Liver (tissue), 9 donors: ENCODE results near the gene RAB39B. TPM values are rescaled to one million over a fixed set of nuclear protein-coding genes. Genes with fewer than 3 reads are reported as not detected.

Experiments used
- DNase-seq: peaks from one replicate; pipeline ENCODE4 v3.0.0-alpha.2; 2017; ENCODE audit warnings: low spot score
- H3K27ac ChIP-seq, 2 donors: one replicate each; pipeline ENCODE4 v1.7.0; 2013; ENCODE audit warnings: inconsistent platforms in 2 of 2, low read length in 2 of 2, control low read depth in 1 of 2, low read depth in 1 of 2, mild to moderate bottlenecking in 1 of 2
- H3K27me3 ChIP-seq, 4 donors: one replicate each; pipeline versions ENCODE4 v1.6.1 to v1.7.0; 2013; ENCODE audit warnings: low read length in 3 of 4, inconsistent platforms in 1 of 4, mild to moderate bottlenecking in 1 of 4, moderate library complexity in 1 of 4; ENCODE audit not compliant: control insufficient read depth in 4 of 4, insufficient read depth in 4 of 4
- H3K36me3 ChIP-seq, 4 donors: one replicate each; pipeline versions ENCODE4 v1.6.1 to v1.7.0; 2013; ENCODE audit warnings: low read length in 3 of 4, mild to moderate bottlenecking in 3 of 4, low read depth in 1 of 4, moderate library complexity in 1 of 4; ENCODE audit not compliant: control insufficient read depth in 4 of 4, insufficient read depth in 3 of 4
- H3K4me1 ChIP-seq, 4 donors: one replicate each; pipeline versions ENCODE4 v1.6.1 to v1.7.0; 2013; ENCODE audit warnings: low read length in 3 of 4, mild to moderate bottlenecking in 3 of 4, moderate library complexity in 1 of 4; ENCODE audit not compliant: control insufficient read depth in 4 of 4, insufficient read depth in 4 of 4
- H3K4me3 ChIP-seq, 3 donors: one replicate each; pipeline versions ENCODE4 v1.6.1 to v1.7.0; 2013; ENCODE audit warnings: low read length in 3 of 3, control low read depth in 1 of 3, low read depth in 1 of 3, mild to moderate bottlenecking in 1 of 3
- H3K9ac ChIP-seq, 2 donors: one replicate each; pipeline ENCODE4 v1.7.0; 2013; ENCODE audit warnings: low read length in 2 of 2, mild to moderate bottlenecking in 2 of 2, moderate library complexity in 2 of 2, control low read depth in 1 of 2, low read depth in 1 of 2
- H3K9me3 ChIP-seq, 4 donors: one replicate each; pipeline versions ENCODE4 v1.6.1 to v1.7.0; 2013; ENCODE audit warnings: low read length in 3 of 4; ENCODE audit not compliant: control insufficient read depth in 4 of 4
- ATF3 ChIP-seq: IDR thresholded peaks from 2 replicates; pipeline ENCODE4 v1.6.1; 2016; ENCODE audit warnings: antibody characterized with exemption
- CTCF ChIP-seq: fragments of 150-350 bp; IDR thresholded peaks from 2 replicates; pipeline ENCODE4 v1.5.1; 2017; ENCODE audit warnings: improper control_type of control experiment, low read depth, low read length; ENCODE audit not compliant: missing input control
- EGR1 ChIP-seq, 2 donors: IDR thresholded peaks; 2 replicates each; pipeline ENCODE4 v1.6.1; 2016 to 2018; ENCODE audit warnings: antibody characterized with exemption in 2 of 2, low read depth in 2 of 2
- FOXA1 ChIP-seq: IDR thresholded peaks from 2 replicates; pipeline ENCODE4 v1.6.1; 2016; ENCODE audit warnings: antibody characterized with exemption
- FOXA2 ChIP-seq: IDR thresholded peaks from 2 replicates; pipeline ENCODE4 v1.6.1; 2016; ENCODE audit warnings: antibody characterized with exemption
- GABPA ChIP-seq, 2 donors: IDR thresholded peaks in 1 of 2; conservative IDR thresholded peaks in 1 of 2; 2 replicates each; pipeline ENCODE4 v1.6.1; 2016; ENCODE audit warnings: antibody characterized with exemption in 2 of 2, mild to moderate bottlenecking in 1 of 2, moderate library complexity in 1 of 2
- HNF4A ChIP-seq, 2 donors: conservative IDR thresholded peaks; 2 replicates each; pipeline ENCODE4 v1.6.1; 2016; ENCODE audit warnings: antibody characterized with exemption in 2 of 2, mild to moderate bottlenecking in 2 of 2
- HNF4G ChIP-seq: IDR thresholded peaks from 2 replicates; pipeline ENCODE4 v1.6.1; 2016; ENCODE audit warnings: antibody characterized with exemption
- JUND ChIP-seq, 2 donors: IDR thresholded peaks; 2 replicates each; pipeline ENCODE4 v1.6.1; 2016; ENCODE audit warnings: antibody characterized with exemption in 2 of 2
- MAX ChIP-seq: IDR thresholded peaks from 2 replicates; pipeline ENCODE4 v1.6.1; 2016; ENCODE audit warnings: antibody characterized with exemption
- NR2F2 ChIP-seq: IDR thresholded peaks from 2 replicates; pipeline ENCODE4 v1.6.1; 2016; ENCODE audit warnings: antibody characterized with exemption
- RAD21 ChIP-seq, 2 donors: IDR thresholded peaks; 2 replicates each; pipeline ENCODE4 v1.6.1; 2016; ENCODE audit warnings: antibody characterized with exemption in 2 of 2, mild to moderate bottlenecking in 2 of 2
- REST ChIP-seq: IDR thresholded peaks from 2 replicates; pipeline ENCODE4 v1.6.1; 2016; ENCODE audit warnings: antibody characterized with exemption, mild to moderate bottlenecking
- RXRA ChIP-seq, 2 donors: IDR thresholded peaks; 2 replicates each; pipeline ENCODE4 v1.6.1; 2017 to 2018; ENCODE audit warnings: antibody characterized with exemption in 2 of 2, mild to moderate bottlenecking in 1 of 2
- SP1 ChIP-seq: IDR thresholded peaks from 2 replicates; pipeline ENCODE4 v1.6.1; 2018; ENCODE audit warnings: antibody characterized with exemption, mild to moderate bottlenecking
- TAF1 ChIP-seq: conservative IDR thresholded peaks from 2 replicates; pipeline ENCODE4 v1.6.1; 2016; ENCODE audit warnings: antibody characterized with exemption, mild to moderate bottlenecking
- YY1 ChIP-seq: IDR thresholded peaks from 2 replicates; pipeline ENCODE4 v1.6.1; 2016; ENCODE audit warnings: antibody characterized with exemption, mild to moderate bottlenecking
- ZBTB33 ChIP-seq: IDR thresholded peaks from 2 replicates; pipeline ENCODE4 v1.6.1; 2016; ENCODE audit warnings: antibody characterized with exemption
- WGBS: extraction: QIAGEN DNeasy Blood & Tissue Kit; methylation state at CpG from one replicate; pipeline ENCODE4 v1.1.7; 2013; 5-methylcytosine and 5-hydroxymethylcytosine counted together
- polyA plus RNA-seq, 2 donors: library from polyadenylated mRNA; stranded (reverse) in 1 of 2; unstranded in 1 of 2; fragments of 200-250 nt in 1 of 2; fragments of >200 nt in 1 of 2; fragmentation: Nextera tagmentation in 1 of 2; extraction: Ambion mirVana in 1 of 2; gene quantifications; one replicate each; pipeline versions ENCODE4 v1.2.1 to v1.2.3, GENCODE V29; 2013 to 2015
- total RNA-seq, 2 donors: library from RNA; depleted of rRNA; stranded (reverse); fragments of >200 nt; gene quantifications; one replicate each; pipeline ENCODE4 v1.2.3, GENCODE V29; 2014
- donor health status: healthy.
- donor health status: healthy.
- donor health status: healthy.
- donor health status: healthy.
- donor health status: healthy.

RAB39B gene
- total RNA-seq = under 1 TPM; 0.17 to 0.75 TPM
- under 1 TPM in 1 of 2 donors, not detected in 1; 0.07 TPM for polyA plus RNA-seq

- no peaks in the 10 kb centered on the region for H3K9me3 ChIP-seq
- no peaks in the 10 kb centered on the region for H3K4me1 ChIP-seq
- no peaks in the 10 kb centered on the region for H3K36me3 ChIP-seq
- TF ChIP-seq JUND (IDR thresholded peaks at IDR 0.05) = peak in 1 of 2 donors; percentile 43
- TF ChIP-seq YY1 = peak; percentile 20
- TF ChIP-seq MAX = no peak
- TF ChIP-seq RXRA (IDR thresholded peaks at IDR 0.05) = no peak
- no peak within 1 kb of the TSS for H3K9ac ChIP-seq
- peak within 1 kb of the TSS in 1 of 3 donors; percentile 40 for H3K4me3 ChIP-seq
- H3K27ac ChIP-seq = no peak within 1 kb of the TSS
- H3K27me3 ChIP-seq = peaks cover 0 to 2% (median 0%) of the 10 kb centered on the region in 4 donors
- 4% methylated on average over 58 of the region's 58 CpGs for WGBS
- DNase-seq = peak; percentile 45
Measured at GRCh38 chrX:155263854-155264628, at the start of gene RAB39B. RAB39B (minus strand) TSS chrX:155264491; CDS start chrX:155264288, 203 bp downstream.

GRCh38 chrX:155313766-155314165 lies 49.5 kb upstream of the RAB39B start:
- no peak for DNase-seq
- TF ChIP-seq MAX = no peak
- TF ChIP-seq JUND (IDR thresholded peaks at IDR 0.05) = no peak
- no peak for TF ChIP-seq EGR1 (IDR thresholded peaks at IDR 0.05; ENCODE audit: low read depth in 2 of 2)
- no peak for TF ChIP-seq RXRA (IDR thresholded peaks at IDR 0.05)
- TF ChIP-seq YY1 = no peak
- TF ChIP-seq HNF4A (conservative IDR thresholded peaks at IDR 0.05) = no peak
- no peak for TF ChIP-seq GABPA (IDR thresholded peaks at IDR 0.05 in 1 of 2, conservative IDR thresholded peaks at IDR 0.05 in 1 of 2)
- no peak for TF ChIP-seq FOXA1
- TF ChIP-seq CTCF = no peak
- TF ChIP-seq ATF3 = no peak
- no peak for TF ChIP-seq ZBTB33
- no peak for TF ChIP-seq NR2F2
- no peak for TF ChIP-seq FOXA2
- TF ChIP-seq RAD21 (IDR thresholded peaks at IDR 0.05) = no peak
- TF ChIP-seq TAF1 = no peak
- no peak for TF ChIP-seq REST
- TF ChIP-seq HNF4G = no peak
- TF ChIP-seq SP1 = no peak
- Histone ChIP-seq H3K4me1 (no peaks in the 10 kb centered on the region), H3K36me3 (no peaks in the 10 kb centered on the region), H3K9ac (no peak overlapping the region), H3K9me3 (peaks cover 0 to 5% (median 0%) of the 10 kb centered on the region in 4 donors), H3K27me3 (no peaks in the 10 kb centered on the region), H3K4me3 (no peak overlapping the region), H3K27ac (no peak overlapping the region)
- WGBS = 88% methylated on average over 4 of the region's 4 CpGs
